Gastroesophageal sphincter (tissue), 4 donors: Measurements from ENCODE around the gene ARHGAP1. TPM values are rescaled to one million over a fixed set of nuclear protein-coding genes. Genes with fewer than 3 reads are reported as not detected.

Source experiments
- ATAC-seq: fragments of 150-250 bp; one replicate; pipeline ENCODE4 v1.9.1; 2016; ENCODE audit warnings: mild to moderate bottlenecking, moderate library complexity
- H3K27ac ChIP-seq, 4 donors: fragments of 200-600 bp; sonication (generic) in 3 of 4; 1 replicate in 3 of 4; 2 replicates in 1 of 4; pipeline ENCODE4 v1.5.1; 2016 to 2019
- H3K27me3 ChIP-seq: fragments of 200-600 bp; sonication (generic); one replicate; pipeline ENCODE4 v1.5.1; 2019
- H3K36me3 ChIP-seq, 2 donors: fragments of 200-600 bp; sonication (generic); one replicate each; pipeline ENCODE4 v1.5.1; 2019; ENCODE audit warnings: control low read depth in 1 of 2
- H3K4me1 ChIP-seq, 3 donors: fragments of 200-600 bp; sonication (generic); 1 replicate in 2 of 3; 2 replicates in 1 of 3; pipeline ENCODE4 v1.5.1; 2016 to 2019; ENCODE audit warnings: control low read depth in 2 of 3
- H3K4me3 ChIP-seq, 2 donors: fragments of 200-600 bp; sonication (generic); one replicate each; pipeline ENCODE4 v1.5.1; 2019; ENCODE audit warnings: mild to moderate bottlenecking in 1 of 2, moderate library complexity in 1 of 2
- H3K9me3 ChIP-seq, 3 donors: fragments of 200-600 bp; sonication (generic); one replicate each; pipeline ENCODE4 v1.5.1; 2017 to 2019; ENCODE audit warnings: control low read depth in 2 of 3
- EP300 ChIP-seq: sonication (generic); formaldehyde crosslinking; IDR thresholded peaks from one replicate; pipeline ENCODE4 v1.6.1; 2017; ENCODE audit warnings: antibody characterized with exemption, mild to moderate bottlenecking
- POLR2A ChIP-seq, 2 donors: fragments of 450-650 bp; IDR thresholded peaks; one replicate each; pipeline ENCODE4 v1.6.1; 2017; ENCODE audit warnings: antibody characterized with exemption in 2 of 2, mild to moderate bottlenecking in 2 of 2, moderate library complexity in 1 of 2
- POLR2AphosphoS5 ChIP-seq: sonication (generic); formaldehyde crosslinking; IDR thresholded peaks from one replicate; pipeline ENCODE4 v1.6.1; 2017; ENCODE audit warnings: antibody characterized with exemption
- WGBS, 2 donors: methylation state at CpG; one replicate each; pipeline ENCODE4 v1.1.5; 2018; ENCODE audit warnings: low coverage in 1 of 2; 5-methylcytosine and 5-hydroxymethylcytosine counted together
- total RNA-seq, 4 donors: library from RNA; depleted of rRNA; stranded (reverse); fragments of >200 nt; gene quantifications; one replicate each; pipeline ENCODE4 v1.1.0, GENCODE V29; 2016
- TF ChIP-seq, protein P1 (sequence below), 4 experiments: fragments of 200-600 bp in 2 of 4; fragments of 450-650 bp in 2 of 4; sonication (generic) in 1 of 4; IDR thresholded peaks; one replicate each; pipeline ENCODE4 v1.5.1; 2017 to 2019; ENCODE audit warnings: antibody characterized with exemption in 4 of 4, mild to moderate bottlenecking in 2 of 4, moderate library complexity in 2 of 4

ARHGAP1 gene
- total RNA-seq, 4 donors from 2014 or later: 57.3 to 105 (median 64.0) TPM

DNA sequence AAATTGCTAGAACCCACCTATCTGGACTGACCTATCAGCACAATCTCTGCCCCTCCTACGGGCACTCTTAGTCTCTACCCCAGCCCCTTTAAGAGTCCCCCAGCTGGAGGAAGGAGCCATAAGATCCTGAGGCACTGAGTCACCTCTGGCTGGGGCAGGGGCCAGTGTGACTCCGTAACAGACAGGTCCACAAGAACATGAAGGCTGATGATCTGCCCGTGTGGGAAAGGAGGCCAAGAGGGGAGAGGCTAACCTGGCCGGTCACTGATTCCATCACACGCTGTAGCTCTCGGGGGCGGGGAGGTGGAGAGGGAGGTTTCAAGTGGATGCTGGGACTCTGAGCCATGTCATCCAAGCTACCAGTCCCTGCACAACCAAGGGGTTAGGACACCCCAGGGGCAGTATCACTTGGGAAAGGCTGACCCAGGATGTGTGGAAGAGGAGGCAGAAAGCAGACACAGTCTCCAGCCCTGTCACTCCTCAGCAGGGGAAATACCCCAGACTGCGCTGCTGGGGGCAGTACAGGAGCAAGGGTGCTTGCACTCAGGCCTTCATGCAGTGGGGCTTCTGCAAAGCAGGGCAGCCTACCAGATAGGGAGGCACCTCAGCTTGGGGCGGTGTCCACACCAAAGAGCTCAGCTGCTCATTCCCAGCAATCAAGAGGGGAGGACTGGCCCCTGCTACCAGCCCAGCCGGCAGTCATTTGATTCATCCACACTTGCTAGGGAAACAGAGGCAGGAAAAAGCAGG is 22.3 kb downstream of the ARHGAP1 start:
- 80 to 94% methylated on average over 1 to 2 of the region's 10 CpGs for WGBS, 2 donors
- ATAC-seq: no peak
- Histone ChIP-seq H3K4me3 (no peak overlapping the region), H3K36me3 (peaks cover 0 to 86% of the 10 kb centered on the region in 2 donors), H3K4me1 (peaks cover 4 to 37% (median 29%) of the 10 kb centered on the region in 3 donors), H3K27me3 (no peaks in the 10 kb centered on the region), H3K9me3 (no peaks in the 10 kb centered on the region), H3K27ac (peak overlapping the region in 1 of 4 donors; percentile 77)
- TF ChIP-seq POLR2A (IDR thresholded peaks at IDR 0.05) (no peak), POLR2AphosphoS5 (no peak), EP300 (no peak)
- TF ChIP-seq, protein P1, sequence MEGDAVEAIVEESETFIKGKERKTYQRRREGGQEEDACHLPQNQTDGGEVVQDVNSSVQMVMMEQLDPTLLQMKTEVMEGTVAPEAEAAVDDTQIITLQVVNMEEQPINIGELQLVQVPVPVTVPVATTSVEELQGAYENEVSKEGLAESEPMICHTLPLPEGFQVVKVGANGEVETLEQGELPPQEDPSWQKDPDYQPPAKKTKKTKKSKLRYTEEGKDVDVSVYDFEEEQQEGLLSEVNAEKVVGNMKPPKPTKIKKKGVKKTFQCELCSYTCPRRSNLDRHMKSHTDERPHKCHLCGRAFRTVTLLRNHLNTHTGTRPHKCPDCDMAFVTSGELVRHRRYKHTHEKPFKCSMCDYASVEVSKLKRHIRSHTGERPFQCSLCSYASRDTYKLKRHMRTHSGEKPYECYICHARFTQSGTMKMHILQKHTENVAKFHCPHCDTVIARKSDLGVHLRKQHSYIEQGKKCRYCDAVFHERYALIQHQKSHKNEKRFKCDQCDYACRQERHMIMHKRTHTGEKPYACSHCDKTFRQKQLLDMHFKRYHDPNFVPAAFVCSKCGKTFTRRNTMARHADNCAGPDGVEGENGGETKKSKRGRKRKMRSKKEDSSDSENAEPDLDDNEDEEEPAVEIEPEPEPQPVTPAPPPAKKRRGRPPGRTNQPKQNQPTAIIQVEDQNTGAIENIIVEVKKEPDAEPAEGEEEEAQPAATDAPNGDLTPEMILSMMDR (IDR thresholded peaks at IDR 0.05): no peak

DNA sequence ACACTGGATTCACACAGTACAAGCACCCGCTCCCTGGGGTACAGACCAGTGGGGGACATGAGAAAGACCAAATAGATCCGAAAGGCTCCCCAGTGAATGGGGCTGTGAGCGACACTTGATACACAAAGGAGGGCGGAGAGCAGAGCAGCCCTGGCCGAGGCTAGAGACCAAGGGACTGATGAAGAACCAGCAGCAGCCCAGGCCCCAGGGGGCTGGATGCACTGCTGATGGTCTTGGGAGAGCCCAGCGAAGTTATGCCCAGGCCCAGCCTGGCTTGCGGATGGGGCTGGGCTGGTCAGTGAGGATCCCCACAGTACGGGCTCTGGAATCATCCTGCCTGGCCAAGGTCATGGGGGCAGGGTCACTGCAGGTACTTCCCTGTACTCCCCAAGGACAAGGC is 23.2 kb downstream of the ARHGAP1 start:
- Histone ChIP-seq H3K27me3 (no peaks in the 10 kb centered on the region), H3K4me3 (no peak overlapping the region), H3K36me3 (peaks cover 0 to 86% of the 10 kb centered on the region in 2 donors), H3K9me3 (no peaks in the 10 kb centered on the region), H3K27ac (peak overlapping the region in 3 of 4 donors; percentile 57 to 81 (median 77)), H3K4me1 (peaks cover 4 to 37% (median 29%) of the 10 kb centered on the region in 3 donors)
- no peak for ATAC-seq
- WGBS, 2 donors: 78 to 90% methylated on average over 2 to 5 of the region's 8 CpGs
- TF ChIP-seq EP300 (no peak), POLR2A (IDR thresholded peaks at IDR 0.05) (no peak), POLR2AphosphoS5 (no peak)
- TF ChIP-seq, protein P1 (IDR thresholded peaks at IDR 0.05): no peak

DNA sequence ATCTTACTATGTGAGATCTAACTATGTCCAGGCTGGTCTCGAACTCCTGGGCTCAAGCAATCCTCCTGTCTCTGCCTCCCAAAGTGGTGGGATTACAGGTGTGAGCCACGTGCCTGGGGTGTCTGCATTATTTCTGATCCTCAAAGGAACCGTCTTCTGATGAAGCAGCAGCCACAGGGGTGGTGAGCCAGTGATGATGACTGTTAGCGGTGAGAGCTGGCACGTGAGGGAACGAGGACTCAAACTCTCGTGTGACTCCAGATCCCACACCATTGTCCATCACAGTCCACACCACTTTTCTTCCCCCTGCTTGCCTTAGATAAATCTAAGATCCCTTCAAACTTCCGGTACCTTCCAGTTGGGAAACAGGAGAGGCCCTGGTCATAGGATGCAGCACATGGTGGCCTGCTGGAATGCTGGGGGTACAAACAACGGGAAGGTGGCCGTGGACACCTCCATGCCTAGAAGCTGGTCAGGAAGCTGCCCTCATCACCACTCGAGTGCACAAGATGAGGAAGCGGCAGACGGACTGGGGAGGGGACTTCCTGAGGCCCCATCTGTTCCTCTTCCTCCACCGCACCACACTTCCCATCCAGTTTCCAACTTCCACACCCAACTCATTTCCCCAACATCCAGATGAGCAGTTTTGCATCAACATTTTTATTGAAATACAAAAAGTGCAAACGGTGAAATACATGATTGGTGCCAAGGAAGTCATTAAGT is 23.8 kb downstream of the ARHGAP1 start:
- H3K9me3 ChIP-seq: no peaks in the 10 kb centered on the region
- TF ChIP-seq POLR2A (IDR thresholded peaks at IDR 0.05) (no peak), EP300 (no peak)
- TF ChIP-seq, protein P1 (IDR thresholded peaks at IDR 0.05): no peak
- H3K27me3 ChIP-seq: no peaks in the 10 kb centered on the region
- peaks cover 4 to 42% (median 29%) of the 10 kb centered on the region in 3 donors for H3K4me1 ChIP-seq
- no peak for ATAC-seq
- H3K4me3 ChIP-seq: no peak overlapping the region
- WGBS, 2 donors: 60 to 66% methylated on average over 3 to 14 of the region's 15 CpGs
- peaks cover 0 to 86% of the 10 kb centered on the region in 2 donors for H3K36me3 ChIP-seq
- peak overlapping the region in 3 of 4 donors; percentile 57 to 81 (median 77) for H3K27ac ChIP-seq

- H3K9me3 ChIP-seq: no peaks in the 10 kb centered on the region
- H3K4me3 ChIP-seq: no peak overlapping the region
- H3K27ac ChIP-seq: peak overlapping the region; percentile 35 to 86 (median 79)
- peaks cover 4 to 43% (median 29%) of the 10 kb centered on the region in 3 donors for H3K4me1 ChIP-seq
- no peaks in the 10 kb centered on the region for H3K27me3 ChIP-seq
- TF ChIP-seq POLR2AphosphoS5: no peak
- no peak for TF ChIP-seq POLR2A (IDR thresholded peaks at IDR 0.05)
- no peak for TF ChIP-seq EP300
- TF ChIP-seq, protein P1 (IDR thresholded peaks at IDR 0.05): no peak
- no peak for ATAC-seq
- peaks cover 0 to 86% of the 10 kb centered on the region in 2 donors for H3K36me3 ChIP-seq
- WGBS, 2 donors: 88 to 100% methylated on average over 1 to 6 of the region's 7 CpGs
These were observed 24.5 kb downstream of the ARHGAP1 start for GRCh38 chr11:46675949-46676348.
